Endothelial cell (in vitro differentiated cells): ENCODE data around the gene KCNQ1. TPM values are rescaled to one million over a fixed set of nuclear protein-coding genes. Genes with fewer than 3 reads are reported as not detected.
A peak's percentile ranks its signal among the peaks of the same experiment; 100 is the strongest.

Experiments
- DNase-seq: peaks from one replicate; pipeline ENCODE4 v3.0.0; 2021; ENCODE audit warnings: low spot score
- H3K27ac Mint-ChIP-seq: one replicate; pipeline ENCODE4 v1.8.0; 2021; ENCODE audit warnings: mixed read lengths, inconsistent platforms; ENCODE audit not compliant: unreplicated experiment
- H3K27me3 Mint-ChIP-seq: one replicate; pipeline ENCODE4 v1.8.0; 2021; ENCODE audit warnings: mild to moderate bottlenecking, moderate library complexity, mixed read lengths, inconsistent platforms; ENCODE audit not compliant: unreplicated experiment
- H3K36me3 Mint-ChIP-seq: one replicate; pipeline ENCODE4 v1.8.0; 2021; ENCODE audit warnings: mild to moderate bottlenecking, low read depth, mixed read lengths, inconsistent platforms; ENCODE audit not compliant: unreplicated experiment
- H3K4me1 Mint-ChIP-seq: one replicate; pipeline ENCODE4 v1.8.0; 2021; ENCODE audit warnings: mild to moderate bottlenecking, mixed read lengths, inconsistent platforms; ENCODE audit not compliant: unreplicated experiment
- H3K4me3 Mint-ChIP-seq: one replicate; pipeline ENCODE4 v1.8.0; 2021; ENCODE audit warnings: mild to moderate bottlenecking, mixed read lengths, inconsistent platforms; ENCODE audit not compliant: unreplicated experiment
- H3K9me3 Mint-ChIP-seq: one replicate; pipeline ENCODE4 v1.8.0; 2021; ENCODE audit warnings: mixed read lengths, inconsistent platforms; ENCODE audit not compliant: unreplicated experiment
- total RNA-seq: library from RNA; stranded (reverse); fragmentation: NEBNext Ultra II Directional; extraction: Animal tissue kit (Norgen Biotek cat#: 25700); gene quantifications from one replicate; pipeline ENCODE4 v1.2.1, GENCODE V29; 2021; ENCODE audit not compliant: unreplicated experiment
- TF ChIP-seq, protein P1 (sequence below): fragments of 200-600 bp; sonication (generic); IDR thresholded peaks from one replicate; pipeline ENCODE4 v1.5.0; 2021; ENCODE audit warnings: antibody characterized with exemption; ENCODE audit not compliant: unreplicated experiment

KCNQ1 gene
- total RNA-seq, 1 donor from 2014 or later: 35.3 TPM

DNA sequence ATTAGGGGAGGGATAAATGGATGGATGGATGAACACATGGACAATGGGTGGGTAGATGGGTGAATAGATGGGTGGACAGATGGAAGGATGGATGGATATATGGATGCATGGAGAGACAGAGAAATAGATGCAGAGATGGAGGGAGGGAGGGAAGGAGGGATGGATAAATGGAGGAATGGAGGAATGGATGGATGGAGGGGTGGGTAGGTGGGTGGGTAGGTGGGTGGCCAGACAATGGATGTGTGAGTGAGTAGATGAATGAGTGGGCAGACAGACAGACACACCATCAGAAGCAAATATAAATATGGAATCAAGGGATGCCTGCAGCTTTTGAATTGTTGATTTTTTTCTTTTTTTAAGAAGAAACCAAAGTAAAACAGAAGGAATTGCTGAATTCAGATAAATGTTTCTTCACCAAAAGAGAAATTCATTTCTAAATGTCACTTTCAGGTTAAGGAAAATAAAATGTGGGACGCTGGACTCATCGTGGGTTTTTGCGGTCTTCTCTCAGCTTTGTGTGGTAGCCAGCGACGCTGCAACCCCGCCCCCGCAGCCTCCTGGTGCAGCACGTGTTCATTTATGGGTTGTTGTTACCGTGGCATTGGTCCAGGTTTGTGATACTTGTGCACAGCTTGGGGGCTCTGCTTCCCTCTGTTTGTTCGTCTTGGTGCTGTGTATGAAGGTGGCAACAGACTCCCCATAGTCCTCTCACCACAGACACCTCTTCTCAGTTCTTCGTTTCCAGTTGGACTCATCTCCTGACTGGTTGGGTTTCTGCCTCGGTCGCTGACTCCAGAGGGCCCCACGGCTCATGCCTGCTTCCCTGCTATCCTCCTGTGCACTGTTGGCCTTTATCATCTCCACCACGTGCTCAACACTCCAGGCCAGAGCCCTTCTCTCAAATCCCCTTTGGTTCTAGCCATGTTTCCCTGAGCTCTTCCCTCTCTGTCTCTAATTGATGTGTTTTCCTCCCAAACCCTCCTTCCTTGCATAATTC lies 364.3 kb downstream of the KCNQ1 start:
- Mint-ChIP-seq H3K9me3 (peaks cover 4% of the 10 kb centered on the region), H3K36me3 (peaks cover 12% of the 10 kb centered on the region), H3K4me1 (peaks cover 30% of the 10 kb centered on the region), H3K27ac (no peak overlapping the region), H3K27me3 (peaks cover 12% of the 10 kb centered on the region), H3K4me3 (peak overlapping the region; percentile 26)
- no peak for DNase-seq
- TF ChIP-seq, protein P1, sequence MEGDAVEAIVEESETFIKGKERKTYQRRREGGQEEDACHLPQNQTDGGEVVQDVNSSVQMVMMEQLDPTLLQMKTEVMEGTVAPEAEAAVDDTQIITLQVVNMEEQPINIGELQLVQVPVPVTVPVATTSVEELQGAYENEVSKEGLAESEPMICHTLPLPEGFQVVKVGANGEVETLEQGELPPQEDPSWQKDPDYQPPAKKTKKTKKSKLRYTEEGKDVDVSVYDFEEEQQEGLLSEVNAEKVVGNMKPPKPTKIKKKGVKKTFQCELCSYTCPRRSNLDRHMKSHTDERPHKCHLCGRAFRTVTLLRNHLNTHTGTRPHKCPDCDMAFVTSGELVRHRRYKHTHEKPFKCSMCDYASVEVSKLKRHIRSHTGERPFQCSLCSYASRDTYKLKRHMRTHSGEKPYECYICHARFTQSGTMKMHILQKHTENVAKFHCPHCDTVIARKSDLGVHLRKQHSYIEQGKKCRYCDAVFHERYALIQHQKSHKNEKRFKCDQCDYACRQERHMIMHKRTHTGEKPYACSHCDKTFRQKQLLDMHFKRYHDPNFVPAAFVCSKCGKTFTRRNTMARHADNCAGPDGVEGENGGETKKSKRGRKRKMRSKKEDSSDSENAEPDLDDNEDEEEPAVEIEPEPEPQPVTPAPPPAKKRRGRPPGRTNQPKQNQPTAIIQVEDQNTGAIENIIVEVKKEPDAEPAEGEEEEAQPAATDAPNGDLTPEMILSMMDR: no peak

DNA sequence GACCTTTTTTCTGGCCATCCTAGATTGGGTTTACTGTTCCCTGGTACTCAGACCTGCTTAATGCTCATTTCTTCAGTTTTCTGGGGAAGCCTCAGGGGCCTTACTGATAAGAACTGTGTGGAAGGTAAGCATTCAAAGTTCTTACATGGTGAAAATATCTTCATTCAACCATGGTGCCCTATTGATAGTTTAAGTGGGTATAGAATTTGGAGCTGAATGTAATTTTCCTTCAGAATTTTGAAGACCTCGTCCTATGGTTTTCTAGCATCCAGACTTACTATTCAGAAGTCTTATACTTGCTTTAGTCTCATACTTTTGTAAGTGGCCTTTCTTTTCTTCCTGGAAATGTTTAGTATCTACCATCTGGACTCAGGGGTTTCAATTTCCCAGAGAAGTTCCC lies 365.0 kb downstream of the KCNQ1 start:
- Mint-ChIP-seq H3K4me1 (peaks cover 24% of the 10 kb centered on the region), H3K36me3 (peaks cover 16% of the 10 kb centered on the region), H3K27ac (no peak overlapping the region), H3K9me3 (peaks cover 4% of the 10 kb centered on the region), H3K4me3 (peak overlapping the region; percentile 26), H3K27me3 (peaks cover 13% of the 10 kb centered on the region)
- TF ChIP-seq, protein P1: no peak
- no peak for DNase-seq

DNA sequence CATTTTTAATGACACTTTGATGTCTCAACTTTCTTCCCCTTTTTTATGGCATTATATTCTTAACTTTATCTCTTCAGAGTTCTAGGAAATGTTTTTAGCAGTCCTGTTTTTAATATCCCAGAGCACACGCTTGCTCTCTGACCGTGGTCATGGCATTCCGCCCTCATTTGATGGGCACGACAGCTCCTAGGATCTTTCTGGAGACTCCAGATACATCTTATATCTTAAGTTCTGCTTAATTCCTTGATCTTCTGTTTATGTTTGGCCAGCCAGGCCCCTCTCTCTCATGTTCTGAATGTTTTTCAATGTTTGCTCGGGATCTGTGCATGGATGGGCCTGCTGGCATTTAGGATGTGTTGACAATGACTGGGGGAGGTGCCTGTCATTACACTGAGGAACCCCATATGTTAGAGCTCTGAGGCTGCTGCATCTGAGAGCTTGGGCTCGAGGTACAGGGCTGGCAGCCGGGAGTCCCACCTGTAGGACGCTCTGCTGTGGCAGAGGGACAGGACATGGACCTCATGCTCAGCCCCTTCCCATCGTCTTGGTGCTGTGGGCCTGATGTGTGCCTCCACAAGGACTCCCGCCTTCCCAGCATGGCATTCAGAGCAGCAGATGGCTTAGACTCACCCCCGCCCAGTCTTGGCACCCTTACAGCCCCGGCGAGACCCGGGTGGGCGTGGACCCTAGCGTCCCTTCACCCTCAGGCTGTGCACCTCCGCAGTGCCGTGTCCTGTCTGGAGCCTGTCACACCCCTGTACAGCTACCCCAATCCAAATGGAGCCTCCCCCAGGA lies 365.8 kb downstream of the KCNQ1 start:
- Mint-ChIP-seq H3K36me3 (peaks cover 16% of the 10 kb centered on the region), H3K4me3 (no peak overlapping the region), H3K4me1 (peaks cover 16% of the 10 kb centered on the region), H3K9me3 (peaks cover 4% of the 10 kb centered on the region), H3K27me3 (peaks cover 13% of the 10 kb centered on the region), H3K27ac (no peak overlapping the region)
- TF ChIP-seq, protein P1: no peak
- no peak for DNase-seq

DNA sequence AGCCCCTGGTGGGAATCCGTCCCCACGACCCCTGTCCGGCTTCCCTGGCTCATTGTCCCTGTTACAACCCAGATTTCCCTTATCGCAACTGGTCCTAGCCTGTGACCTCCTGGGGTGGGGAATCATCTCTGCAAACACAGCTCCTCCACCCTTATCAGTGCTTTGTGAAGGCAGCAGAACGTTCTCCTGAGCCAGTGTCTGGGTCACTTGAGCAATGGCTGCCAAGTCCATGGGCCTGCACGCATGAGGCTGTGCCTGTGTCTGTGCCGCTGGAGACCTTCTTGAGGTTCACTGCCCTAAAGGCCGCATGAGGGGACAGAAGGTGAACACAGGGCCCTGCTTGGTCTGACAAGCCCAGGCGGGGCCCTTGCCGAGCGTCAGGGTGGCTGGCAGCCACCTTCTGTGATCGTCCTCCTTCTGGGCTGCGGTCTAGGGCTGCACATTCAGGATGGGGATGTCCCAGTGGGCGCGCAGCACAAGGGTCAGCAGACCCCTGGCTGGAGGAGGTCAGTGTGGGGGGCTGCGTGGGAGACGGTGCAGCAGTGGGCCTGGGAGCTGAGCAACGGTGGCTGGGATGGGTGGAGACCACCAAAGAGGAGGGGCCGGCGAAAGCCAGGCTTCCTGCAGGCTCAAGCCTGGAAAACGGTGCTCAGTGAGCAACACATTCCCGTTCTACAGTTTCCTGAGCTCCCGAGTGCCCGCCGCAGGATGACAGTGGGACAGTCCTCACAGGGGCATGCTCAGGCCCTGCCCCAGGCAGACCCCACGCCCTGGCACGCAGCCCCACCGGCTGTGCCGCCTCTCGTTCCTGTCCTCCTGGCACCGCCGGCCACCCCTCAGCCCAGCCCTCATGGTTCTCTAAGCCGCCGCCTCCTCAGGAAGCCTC lies 366.6 kb downstream of the KCNQ1 start:
- H3K27ac Mint-ChIP-seq: no peak overlapping the region
- H3K4me3 Mint-ChIP-seq: no peak overlapping the region
- DNase-seq: no peak
- TF ChIP-seq, protein P1: no peak
- H3K27me3 Mint-ChIP-seq: peaks cover 13% of the 10 kb centered on the region
- peaks cover 11% of the 10 kb centered on the region for H3K4me1 Mint-ChIP-seq
- H3K9me3 Mint-ChIP-seq: peaks cover 4% of the 10 kb centered on the region
- H3K36me3 Mint-ChIP-seq: peaks cover 20% of the 10 kb centered on the region
